Measurements from ENCODE around the gene CAMK1.

DNA sequence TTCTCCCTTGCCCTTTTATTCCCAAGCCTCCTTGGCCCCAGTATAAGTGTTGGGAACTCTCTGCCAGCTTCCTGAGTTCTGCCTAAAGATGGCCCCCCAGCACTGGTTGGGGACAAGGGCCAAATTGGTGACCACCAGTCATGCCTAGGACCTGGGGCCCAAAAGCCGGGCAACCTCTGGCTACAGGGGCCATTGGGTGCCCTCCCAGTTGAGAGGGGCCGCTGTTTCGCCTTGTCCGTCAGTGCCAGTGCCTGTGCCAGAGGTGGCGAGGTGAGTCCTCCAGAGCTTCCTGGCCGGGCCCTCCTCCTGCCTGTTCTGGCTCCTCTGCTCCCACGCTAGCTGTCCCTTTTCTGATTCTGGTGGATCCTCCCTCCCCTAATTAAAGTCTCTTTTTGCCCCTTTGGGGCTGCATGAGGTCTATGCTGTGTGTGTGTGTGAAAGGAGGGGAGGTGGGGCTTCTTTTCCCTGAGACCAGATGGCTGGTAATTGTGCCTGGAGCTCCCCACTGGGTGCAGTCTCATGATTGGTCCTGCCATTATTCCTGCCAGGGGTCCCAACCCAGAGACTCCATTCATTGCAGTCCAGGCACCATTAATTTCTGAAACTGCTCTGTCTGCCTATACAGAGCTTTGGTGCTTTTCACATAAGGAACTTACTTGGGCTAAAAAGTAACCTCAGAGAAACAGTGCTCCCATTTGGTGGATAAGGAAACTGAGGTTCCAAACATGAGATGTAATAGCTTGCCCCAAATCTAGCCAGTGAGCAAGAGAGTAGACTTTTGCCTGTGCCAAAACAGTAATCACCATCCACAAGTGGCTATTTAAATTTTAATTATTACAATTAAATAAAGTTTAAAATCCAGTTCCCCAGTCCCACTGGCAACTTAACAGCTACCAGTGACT, 37.2 kb upstream of the CAMK1 start:
- no peak for TF ChIP-seq EZH2phosphoT487 (IDR thresholded peaks at IDR 0.05; ENCODE audit: borderline replicate concordance, low read length)
- TF ChIP-seq, protein P1, sequence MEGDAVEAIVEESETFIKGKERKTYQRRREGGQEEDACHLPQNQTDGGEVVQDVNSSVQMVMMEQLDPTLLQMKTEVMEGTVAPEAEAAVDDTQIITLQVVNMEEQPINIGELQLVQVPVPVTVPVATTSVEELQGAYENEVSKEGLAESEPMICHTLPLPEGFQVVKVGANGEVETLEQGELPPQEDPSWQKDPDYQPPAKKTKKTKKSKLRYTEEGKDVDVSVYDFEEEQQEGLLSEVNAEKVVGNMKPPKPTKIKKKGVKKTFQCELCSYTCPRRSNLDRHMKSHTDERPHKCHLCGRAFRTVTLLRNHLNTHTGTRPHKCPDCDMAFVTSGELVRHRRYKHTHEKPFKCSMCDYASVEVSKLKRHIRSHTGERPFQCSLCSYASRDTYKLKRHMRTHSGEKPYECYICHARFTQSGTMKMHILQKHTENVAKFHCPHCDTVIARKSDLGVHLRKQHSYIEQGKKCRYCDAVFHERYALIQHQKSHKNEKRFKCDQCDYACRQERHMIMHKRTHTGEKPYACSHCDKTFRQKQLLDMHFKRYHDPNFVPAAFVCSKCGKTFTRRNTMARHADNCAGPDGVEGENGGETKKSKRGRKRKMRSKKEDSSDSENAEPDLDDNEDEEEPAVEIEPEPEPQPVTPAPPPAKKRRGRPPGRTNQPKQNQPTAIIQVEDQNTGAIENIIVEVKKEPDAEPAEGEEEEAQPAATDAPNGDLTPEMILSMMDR (conservative IDR thresholded peaks at IDR 0.05; ENCODE audit: low read depth, low read length) = no peak
- TF ChIP-seq EZH2 (IDR thresholded peaks at IDR 0.05; ENCODE audit: low read length, unreplicated experiment) = no peak

Data from PC-3 (cell line).